Head of caudate nucleus (tissue), 42 donors: Measurements from ENCODE around the gene LSP1.
"Not testable (repeated sequence)": the region's sequence is repeated elsewhere in the genome, so short reads cannot be mapped to it uniquely, and the experiment has no call there.

ENCODE experiments used
- DNase-seq, 42 donors: peaks; one replicate each; pipeline versions ENCODE4 v3.0.0 to v3.0.0-alpha.2; 2020 to 2021; ENCODE audit warnings: mixed read lengths in 7 of 42
- intact Hi-C: fragments of 100-400 bp; cut with DNase I; formaldehyde crosslinking; loops from one replicate; pipeline ENCODE4 v1.15.0; 2022

LSP1 gene

GRCh38 chr11:1870326-1870696 lies 17.4 kb downstream of the LSP1 start:
- intact Hi-C loops: no loop called here
- DNase-seq: no peak

GRCh38 chr11:1870721-1871466 lies 18.0 kb downstream of the LSP1 start:
- intact Hi-C loops: no loop called here
- peak in 3 of 42 donors; percentile 29 to 35 (median 31) for DNase-seq

GRCh38 chr11:1871531-1871930 lies 18.6 kb downstream of the LSP1 start:
- intact Hi-C loops: no loop called here
- no peak for DNase-seq

GRCh38 chr11:1872267-1872985 lies 19.5 kb downstream of the LSP1 start:
- intact Hi-C loops: no loop called here
- DNase-seq: no peak

GRCh38 chr11:1873048-1873812 lies 20.3 kb downstream of the LSP1 start:
- intact Hi-C loops: no loop called here
- no peak for DNase-seq

GRCh38 chr11:1873813-1874150 lies 20.9 kb downstream of the LSP1 start:
- intact Hi-C loops, DNase-seq: not testable (repeated sequence)

- DNase-seq, intact Hi-C loops: not testable (repeated sequence)
Measured at GRCh38 chr11:1874441-1875092, 21.7 kb downstream of the LSP1 start.

- DNase-seq: peak in 3 of 42 donors; percentile 1 to 16 (median 9)
- intact Hi-C loops: no loop called here
Measured at GRCh38 chr11:1875093-1875850, 22.4 kb downstream of the LSP1 start.

- peak in 2 of 42 donors; percentile 11 to 24 for DNase-seq
- intact Hi-C loops: not testable (repeated sequence)
Measured at GRCh38 chr11:1875851-1876301, 23.0 kb downstream of the LSP1 start.

GRCh38 chr11:1876361-1877063 lies 23.6 kb downstream of the LSP1 start:
- peak in 7 of 42 donors; percentile 4 to 39 (median 16) for DNase-seq
- intact Hi-C loops: no loop called here

- peak in 5 of 42 donors; percentile 1 to 30 (median 17) for DNase-seq
- intact Hi-C loops: no loop called here
Measured at GRCh38 chr11:1877211-1878136, 24.6 kb downstream of the LSP1 start.

GRCh38 chr11:1878137-1879031 lies 25.5 kb downstream of the LSP1 start:
- peak in 6 of 42 donors; percentile 1 to 41 (median 12) for DNase-seq
- intact Hi-C loops: no loop called here

GRCh38 chr11:1879342-1879940 lies 26.6 kb downstream of the LSP1 start:
- DNase-seq: peak in 2 of 42 donors; percentile 7 to 11
- intact Hi-C loops: no loop called here

- intact Hi-C loops: loop anchor here (10.0 kb wide), 1 partner anchor 265 kb away; no protein-coding TSS in a partner anchor
- peak in 5 of 42 donors; percentile 8 to 30 (median 16) for DNase-seq
Measured at GRCh38 chr11:1879941-1880720, 27.2 kb downstream of the LSP1 start.
